Measurements from ENCODE around the gene PRPSAP1.
A peak's percentile ranks its signal among the peaks of the same experiment; 100 is the strongest.
"Not testable (repeated sequence)": the region's sequence is repeated elsewhere in the genome, so short reads cannot be mapped to it uniquely, and the experiment has no call there.

Gene PRPSAP1

GRCh38 chr17:76382803-76383545 lies 29.3 kb upstream of the PRPSAP1 start:
- peak; percentile 22 to 68 for DNase-seq

GRCh38 chr17:76382351-76382802 lies 28.7 kb upstream of the PRPSAP1 start:
- DNase-seq: no peak

- no peak for DNase-seq
Measured at GRCh38 chr17:76381633-76382350, 28.1 kb upstream of the PRPSAP1 start.

- no peak for DNase-seq
Measured at GRCh38 chr17:76379646-76380376, 26.1 kb upstream of the PRPSAP1 start.

GRCh38 chr17:76379275-76379641 lies 25.5 kb upstream of the PRPSAP1 start:
- DNase-seq: no peak

- DNase-seq: peak; percentile 45 to 86
Measured at GRCh38 chr17:76378548-76379274, 25.0 kb upstream of the PRPSAP1 start.

GRCh38 chr17:76376318-76377133 lies 22.8 kb upstream of the PRPSAP1 start:
- no peak for DNase-seq

GRCh38 chr17:76371656-76372628 lies 18.2 kb upstream of the PRPSAP1 start:
- no peak for DNase-seq

- DNase-seq: no peak
Measured at GRCh38 chr17:76370261-76370993, 16.7 kb upstream of the PRPSAP1 start.

GRCh38 chr17:76369804-76370203 lies 16.1 kb upstream of the PRPSAP1 start:
- peak; percentile 76 to 78 for DNase-seq

- no peak for DNase-seq
Measured at GRCh38 chr17:76369379-76369778, 15.7 kb upstream of the PRPSAP1 start.

- DNase-seq: no peak
Measured at GRCh38 chr17:76368545-76368944, 14.8 kb upstream of the PRPSAP1 start.

- DNase-seq: no peak
Measured at GRCh38 chr17:76367642-76368041, 13.9 kb upstream of the PRPSAP1 start.

GRCh38 chr17:76366247-76366646 lies 12.5 kb upstream of the PRPSAP1 start:
- no peak for DNase-seq

- DNase-seq: no peak
Measured at GRCh38 chr17:76365256-76365903, 11.7 kb upstream of the PRPSAP1 start.

- DNase-seq: no peak
Measured at GRCh38 chr17:76363107-76363842, 9.6 kb upstream of the PRPSAP1 start.

GRCh38 chr17:76360461-76360860 lies 6.7 kb upstream of the PRPSAP1 start:
- no peak for DNase-seq

- not testable (repeated sequence) for DNase-seq
Measured at GRCh38 chr17:76359776-76360175, 6.1 kb upstream of the PRPSAP1 start.

GRCh38 chr17:76359375-76359774 lies 5.7 kb upstream of the PRPSAP1 start:
- DNase-seq: no peak

All from NCI-H524 (cell line).